Measurements from ENCODE around the gene PTPRD.

The PTPRD gene

GRCh38 chr9:10045598-10045997, 567.2 kb downstream of the PTPRD start:
- DNase-seq = no peak

DNA sequence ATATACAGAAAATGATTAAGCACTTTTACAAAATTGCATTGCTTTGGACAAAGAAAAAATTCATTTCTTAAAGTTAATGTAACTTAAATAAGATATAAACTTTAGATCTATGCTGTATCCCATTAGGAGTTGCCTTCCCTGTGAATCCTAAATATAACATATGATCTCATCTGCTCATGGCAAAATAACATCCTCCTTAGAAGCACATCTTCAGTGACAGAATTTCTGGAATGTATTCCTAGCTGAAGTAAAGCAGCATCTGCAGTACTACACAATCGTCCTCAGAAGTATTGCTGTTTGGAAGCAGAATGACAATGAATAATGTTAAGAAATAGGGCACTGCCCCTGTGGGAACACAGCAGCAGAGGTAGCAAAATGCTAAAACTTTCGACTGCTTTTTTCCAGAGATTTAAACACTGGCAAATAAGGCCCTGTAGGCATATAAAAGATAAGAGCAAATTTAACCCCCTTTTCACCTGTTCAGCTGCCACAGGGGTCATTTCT, 571.0 kb downstream of the PTPRD start:
- no peak for DNase-seq

- no peak for DNase-seq
Measured at GRCh38 chr9:10036095-10036494, 576.7 kb downstream of the PTPRD start.

DNA sequence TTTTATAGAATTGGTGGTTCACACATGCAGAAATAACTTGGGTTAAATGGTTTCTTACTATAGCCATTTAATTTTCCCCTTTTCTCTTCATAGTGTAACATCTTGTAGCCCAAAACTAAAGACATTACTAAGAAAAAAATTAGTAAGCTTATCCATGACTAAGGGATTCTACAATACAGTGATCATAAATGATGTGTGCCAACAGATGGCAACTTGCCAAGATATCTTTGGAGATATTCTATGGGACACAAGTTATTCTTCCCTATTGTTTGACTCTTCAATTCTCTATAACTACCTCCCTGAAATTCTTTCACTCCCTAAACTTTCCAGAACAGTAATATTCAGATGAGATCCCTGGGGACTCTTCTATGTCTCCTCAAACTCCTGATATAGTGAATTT, 580.6 kb downstream of the PTPRD start:
- DNase-seq = no peak

- no peak for DNase-seq
Measured at GRCh38 chr9:10026443-10026984, 586.3 kb downstream of the PTPRD start.

DNA sequence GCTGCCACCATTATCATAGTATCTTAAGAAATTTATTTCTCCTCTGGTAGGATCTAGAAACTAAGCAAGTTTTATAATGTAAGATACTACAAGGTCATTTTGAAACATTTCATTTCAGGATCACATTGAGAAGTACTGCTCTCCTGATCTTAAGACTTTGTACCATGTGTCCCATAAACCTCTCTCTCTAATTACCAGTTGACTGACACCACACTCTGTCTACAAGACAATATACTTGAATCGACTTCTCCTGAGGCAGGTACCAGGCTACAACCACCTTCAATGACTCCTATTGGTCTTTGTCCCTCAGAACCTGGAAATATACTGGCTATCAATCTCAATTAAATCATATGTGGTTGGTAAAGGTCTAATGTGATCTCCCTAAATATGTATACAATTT, 597.0 kb downstream of the PTPRD start:
- DNase-seq = no peak

DNA sequence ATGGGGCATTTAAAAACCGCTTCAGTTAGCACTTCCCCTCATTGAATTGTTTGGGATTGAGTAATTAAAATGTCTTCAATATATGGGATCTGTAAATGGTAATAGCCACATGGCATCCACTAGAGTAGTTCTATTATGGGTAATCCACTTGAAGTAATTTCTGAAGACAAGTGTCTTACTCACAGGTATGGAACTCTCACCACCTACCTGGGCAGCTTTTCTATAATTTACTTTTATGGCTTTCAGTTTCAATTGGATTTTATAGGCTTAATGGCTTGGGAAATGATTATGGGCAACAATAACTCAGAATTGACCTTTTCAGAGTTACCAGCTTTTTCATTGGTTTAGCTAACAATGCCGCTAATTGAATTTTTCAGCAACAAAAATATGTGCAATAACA, 597.9 kb downstream of the PTPRD start:
- DNase-seq = no peak

- no peak for DNase-seq
Measured at GRCh38 chr9:10009401-10009800, 603.4 kb downstream of the PTPRD start.

DNA sequence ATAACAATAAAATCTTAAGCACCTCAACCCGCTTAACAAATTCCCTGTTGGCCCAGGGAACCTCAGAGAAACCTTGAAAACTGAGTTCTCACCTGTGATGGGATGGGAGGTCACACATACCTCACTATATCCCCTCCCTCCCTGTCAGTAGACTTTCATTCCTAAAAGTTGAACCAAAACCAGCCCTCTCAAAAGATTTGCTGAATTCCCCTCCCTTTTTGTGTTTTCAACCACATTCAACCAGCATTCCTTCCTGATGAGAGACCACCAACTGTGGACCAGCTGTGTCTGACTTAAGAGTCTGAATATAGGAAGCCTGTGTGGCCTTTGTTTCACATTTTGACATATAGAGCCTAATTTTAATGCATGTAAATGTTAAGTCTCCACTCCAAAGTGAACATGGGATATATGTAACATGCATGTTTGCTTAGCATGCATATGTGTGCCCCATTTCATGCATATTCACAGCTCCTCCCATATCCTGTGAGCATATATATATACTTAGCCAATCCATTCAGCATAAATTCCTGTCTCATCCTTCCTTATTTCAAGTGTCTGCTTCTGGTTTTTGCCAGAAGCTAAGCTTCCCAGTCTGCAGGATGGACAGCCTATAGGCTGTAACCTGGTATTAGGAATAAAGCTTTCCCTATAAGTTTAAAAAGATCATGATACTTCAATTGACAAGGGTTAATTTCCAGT, 604.6 kb downstream of the PTPRD start:
- no peak for DNase-seq

GRCh38 chr9:10007356-10007755, 605.4 kb downstream of the PTPRD start:
- no peak for DNase-seq

DNA sequence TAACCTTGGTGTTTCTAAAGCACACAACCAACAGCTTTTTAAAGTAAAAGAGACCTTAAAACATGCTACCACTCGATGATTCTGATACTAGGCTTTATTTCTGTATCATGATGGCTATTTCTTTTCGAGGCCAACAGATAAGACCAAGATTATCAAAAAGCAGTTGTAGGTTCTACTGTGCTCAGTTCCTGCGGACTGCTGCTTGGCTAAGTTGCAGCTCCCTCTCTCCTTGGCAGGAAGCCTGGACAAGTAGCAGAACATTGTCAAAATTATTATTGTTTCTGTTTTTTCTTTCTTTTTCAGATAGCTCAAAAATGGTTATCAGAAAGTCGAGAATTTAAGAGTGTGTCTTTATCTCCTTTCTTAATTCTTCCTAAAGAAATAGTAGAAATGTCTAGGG, 607.6 kb downstream of the PTPRD start:
- no peak for DNase-seq

- no peak for DNase-seq
Measured at GRCh38 chr9:10003047-10003446, 609.8 kb downstream of the PTPRD start.

GRCh38 chr9:10000669-10001068, 612.1 kb downstream of the PTPRD start:
- DNase-seq = no peak

GRCh38 chr9:9998491-9999287, 614.1 kb downstream of the PTPRD start:
- no peak for DNase-seq

GRCh38 chr9:9997585-9997984, 615.2 kb downstream of the PTPRD start:
- DNase-seq = no peak

GRCh38 chr9:9996259-9996658, 616.5 kb downstream of the PTPRD start:
- DNase-seq = no peak

DNA sequence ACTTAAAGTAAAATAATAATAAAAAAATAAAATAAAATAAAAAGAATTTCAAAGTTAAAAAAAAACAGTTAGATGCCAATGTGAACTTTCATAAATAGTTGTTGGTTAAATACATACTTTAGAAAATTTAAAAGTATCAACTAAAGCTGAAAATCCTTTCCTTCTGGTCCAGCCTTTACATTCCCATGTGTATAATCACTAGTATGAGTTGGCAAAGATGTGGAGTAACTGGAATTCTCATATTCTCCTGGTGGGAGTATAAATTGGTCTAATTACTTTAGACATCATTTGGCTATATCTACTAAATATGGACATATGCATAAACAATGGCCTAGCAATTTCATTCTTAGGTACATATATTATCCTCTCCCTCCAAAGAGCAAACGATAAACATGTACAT, 619.9 kb downstream of the PTPRD start:
- no peak for DNase-seq

DNA sequence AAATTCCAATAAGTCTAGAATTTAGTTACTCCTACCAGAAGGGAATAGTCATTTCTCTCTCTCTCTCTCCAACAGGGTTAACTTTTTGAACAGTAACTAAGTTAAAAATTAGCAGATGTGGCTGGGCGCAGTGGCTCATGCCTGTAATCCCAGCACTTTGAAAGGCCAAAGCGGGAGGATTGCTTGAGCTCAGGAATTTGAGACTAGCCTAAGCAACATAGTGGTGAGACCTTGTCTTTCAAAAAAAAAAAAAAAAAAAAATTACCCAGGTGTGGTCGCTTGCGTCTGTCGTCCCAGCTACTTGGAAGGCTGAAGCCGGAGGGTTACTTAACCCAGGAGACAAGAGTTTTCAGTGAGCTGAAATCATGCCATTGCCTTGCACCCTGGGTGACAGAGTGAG, 639.7 kb downstream of the PTPRD start:
- no peak for DNase-seq

- no peak for DNase-seq
Measured at GRCh38 chr9:9970514-9970913, 642.3 kb downstream of the PTPRD start.

- no peak for DNase-seq
Measured at GRCh38 chr9:9963841-9964240, 649.0 kb downstream of the PTPRD start.

- no peak for DNase-seq
Measured at GRCh38 chr9:9961934-9962333, 650.9 kb downstream of the PTPRD start.

DNA sequence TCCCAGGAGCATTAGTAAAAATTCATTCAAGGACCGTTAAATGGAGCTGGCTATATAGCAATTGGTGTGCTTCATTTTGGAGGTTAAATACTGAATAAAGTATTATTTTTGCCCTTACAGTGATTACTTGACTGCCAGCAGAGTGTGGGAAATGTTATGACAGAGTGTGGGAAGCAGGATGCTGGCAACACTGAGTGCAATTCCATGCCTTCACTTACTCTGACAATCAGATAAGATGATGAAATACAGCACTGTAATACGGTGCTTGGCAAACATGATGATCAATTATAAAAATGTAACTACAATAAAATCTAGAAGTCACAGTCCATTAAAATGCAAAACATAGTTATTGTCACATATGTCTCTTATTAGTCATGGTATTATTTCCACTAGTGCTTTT, 651.3 kb downstream of the PTPRD start:
- DNase-seq = no peak

- DNase-seq = no peak
Measured at GRCh38 chr9:9951556-9952160, 661.1 kb downstream of the PTPRD start.

- no peak for DNase-seq
Measured at GRCh38 chr9:9950813-9951212, 662.0 kb downstream of the PTPRD start.

Data from NCI-H510A (cell line).